HEK293 (cell line): Measurements from ENCODE around the gene RPS10.

Experiments used
- ZBTB17 ChIP-seq: fragments of 450-650 bp; formaldehyde crosslinking; IDR thresholded peaks from 2 replicates; pipeline ENCODE4 v1.5.1; 2016; ENCODE audit warnings: missing biosample characterization, missing genetic modification characterization
- ZNF16 ChIP-seq: fragments of 450-650 bp; formaldehyde crosslinking; IDR thresholded peaks from 2 replicates; pipeline ENCODE4 v1.5.1; 2016; ENCODE audit warnings: low read depth, missing biosample characterization, missing genetic modification characterization
- ZNF274 ChIP-seq, 2 experiments: fragments of 200-500 bp in 1 of 2; fragments of 450-650 bp in 1 of 2; sonication (Bioruptor generic) in 1 of 2; formaldehyde crosslinking in 1 of 2; IDR thresholded peaks; 2 replicates each; pipeline versions ENCODE4 v1.5.1 to v1.6.1; 2014 to 2016; ENCODE audit warnings: borderline replicate concordance in 1 of 2, inconsistent platforms in 1 of 2, low read length in 1 of 2, missing biosample characterization in 1 of 2, missing genetic modification characterization in 1 of 2
- ZNF473 ChIP-seq: fragments of 450-650 bp; formaldehyde crosslinking; IDR thresholded peaks from 2 replicates; pipeline ENCODE4 v1.5.1; 2017; ENCODE audit warnings: missing biosample characterization, missing genetic modification characterization
- ZNF610 ChIP-seq: fragments of 450-650 bp; formaldehyde crosslinking; IDR thresholded peaks from 2 replicates; pipeline ENCODE4 v1.5.1; 2016; ENCODE audit warnings: missing biosample characterization, missing genetic modification characterization, borderline replicate concordance
- ZNF768 ChIP-seq: fragments of 450-650 bp; formaldehyde crosslinking; IDR thresholded peaks from 2 replicates; pipeline ENCODE4 v1.5.1; 2018; ENCODE audit warnings: missing biosample characterization, mild to moderate bottlenecking, missing genetic modification characterization
- ZSCAN16 ChIP-seq: fragments of 450-650 bp; formaldehyde crosslinking; IDR thresholded peaks from 2 replicates; pipeline ENCODE4 v1.5.1; 2016; ENCODE audit warnings: missing biosample characterization, missing genetic modification characterization
- ZSCAN30 ChIP-seq: fragments of 450-650 bp; IDR thresholded peaks from 2 replicates; pipeline ENCODE4 v1.5.1; 2018; ENCODE audit warnings: missing biosample characterization, mild to moderate bottlenecking, missing genetic modification characterization, moderate library complexity
- TF ChIP-seq, protein P1 (sequence below): fragments of 450-650 bp; formaldehyde crosslinking; IDR thresholded peaks from 2 replicates; pipeline ENCODE4 v1.5.1; 2016; ENCODE audit warnings: missing biosample characterization, missing genetic modification characterization
- TF ChIP-seq, protein P2 (sequence below): sonication (generic); formaldehyde crosslinking; IDR thresholded peaks from 2 replicates; pipeline ENCODE4 v1.8.1; 2022; ENCODE audit warnings: mild to moderate bottlenecking, moderate library complexity, missing genetic modification reagents
- TF ChIP-seq, protein P3 (sequence below): fragments of 450-650 bp; formaldehyde crosslinking; IDR thresholded peaks from 2 replicates; pipeline ENCODE4 v1.5.1; 2016; ENCODE audit warnings: missing biosample characterization, missing genetic modification characterization
- TF ChIP-seq, protein P4 (sequence below): fragments of 450-650 bp; formaldehyde crosslinking; IDR thresholded peaks from 2 replicates; pipeline ENCODE4 v1.5.1; 2016; ENCODE audit warnings: missing biosample characterization, missing genetic modification characterization

- TF ChIP-seq ZBTB17 (tag by site-specific recombination) (no peak), ZNF610 (no peak), ZSCAN30 (no peak), ZNF768 (no peak), ZNF274 (IDR thresholded peaks at IDR 0.05; ENCODE audit: low read length) (no peak), ZNF274 (tag by site-specific recombination; IDR thresholded peaks at IDR 0.05; ENCODE audit: borderline replicate concordance) (no peak), ZNF16 (tag by site-specific recombination) (no peak), ZNF473 (tag by site-specific recombination) (no peak), ZSCAN16 (no peak)
- TF ChIP-seq, protein P1, sequence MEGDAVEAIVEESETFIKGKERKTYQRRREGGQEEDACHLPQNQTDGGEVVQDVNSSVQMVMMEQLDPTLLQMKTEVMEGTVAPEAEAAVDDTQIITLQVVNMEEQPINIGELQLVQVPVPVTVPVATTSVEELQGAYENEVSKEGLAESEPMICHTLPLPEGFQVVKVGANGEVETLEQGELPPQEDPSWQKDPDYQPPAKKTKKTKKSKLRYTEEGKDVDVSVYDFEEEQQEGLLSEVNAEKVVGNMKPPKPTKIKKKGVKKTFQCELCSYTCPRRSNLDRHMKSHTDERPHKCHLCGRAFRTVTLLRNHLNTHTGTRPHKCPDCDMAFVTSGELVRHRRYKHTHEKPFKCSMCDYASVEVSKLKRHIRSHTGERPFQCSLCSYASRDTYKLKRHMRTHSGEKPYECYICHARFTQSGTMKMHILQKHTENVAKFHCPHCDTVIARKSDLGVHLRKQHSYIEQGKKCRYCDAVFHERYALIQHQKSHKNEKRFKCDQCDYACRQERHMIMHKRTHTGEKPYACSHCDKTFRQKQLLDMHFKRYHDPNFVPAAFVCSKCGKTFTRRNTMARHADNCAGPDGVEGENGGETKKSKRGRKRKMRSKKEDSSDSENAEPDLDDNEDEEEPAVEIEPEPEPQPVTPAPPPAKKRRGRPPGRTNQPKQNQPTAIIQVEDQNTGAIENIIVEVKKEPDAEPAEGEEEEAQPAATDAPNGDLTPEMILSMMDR, result no peak
- TF ChIP-seq, protein P2, sequence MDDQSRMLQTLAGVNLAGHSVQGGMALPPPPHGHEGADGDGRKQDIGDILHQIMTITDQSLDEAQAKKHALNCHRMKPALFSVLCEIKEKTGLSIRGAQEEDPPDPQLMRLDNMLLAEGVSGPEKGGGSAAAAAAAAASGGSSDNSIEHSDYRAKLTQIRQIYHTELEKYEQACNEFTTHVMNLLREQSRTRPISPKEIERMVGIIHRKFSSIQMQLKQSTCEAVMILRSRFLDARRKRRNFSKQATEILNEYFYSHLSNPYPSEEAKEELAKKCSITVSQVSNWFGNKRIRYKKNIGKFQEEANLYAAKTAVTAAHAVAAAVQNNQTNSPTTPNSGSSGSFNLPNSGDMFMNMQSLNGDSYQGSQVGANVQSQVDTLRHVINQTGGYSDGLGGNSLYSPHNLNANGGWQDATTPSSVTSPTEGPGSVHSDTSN (CRISPR knock-in tag), result no peak
- TF ChIP-seq, protein P3, sequence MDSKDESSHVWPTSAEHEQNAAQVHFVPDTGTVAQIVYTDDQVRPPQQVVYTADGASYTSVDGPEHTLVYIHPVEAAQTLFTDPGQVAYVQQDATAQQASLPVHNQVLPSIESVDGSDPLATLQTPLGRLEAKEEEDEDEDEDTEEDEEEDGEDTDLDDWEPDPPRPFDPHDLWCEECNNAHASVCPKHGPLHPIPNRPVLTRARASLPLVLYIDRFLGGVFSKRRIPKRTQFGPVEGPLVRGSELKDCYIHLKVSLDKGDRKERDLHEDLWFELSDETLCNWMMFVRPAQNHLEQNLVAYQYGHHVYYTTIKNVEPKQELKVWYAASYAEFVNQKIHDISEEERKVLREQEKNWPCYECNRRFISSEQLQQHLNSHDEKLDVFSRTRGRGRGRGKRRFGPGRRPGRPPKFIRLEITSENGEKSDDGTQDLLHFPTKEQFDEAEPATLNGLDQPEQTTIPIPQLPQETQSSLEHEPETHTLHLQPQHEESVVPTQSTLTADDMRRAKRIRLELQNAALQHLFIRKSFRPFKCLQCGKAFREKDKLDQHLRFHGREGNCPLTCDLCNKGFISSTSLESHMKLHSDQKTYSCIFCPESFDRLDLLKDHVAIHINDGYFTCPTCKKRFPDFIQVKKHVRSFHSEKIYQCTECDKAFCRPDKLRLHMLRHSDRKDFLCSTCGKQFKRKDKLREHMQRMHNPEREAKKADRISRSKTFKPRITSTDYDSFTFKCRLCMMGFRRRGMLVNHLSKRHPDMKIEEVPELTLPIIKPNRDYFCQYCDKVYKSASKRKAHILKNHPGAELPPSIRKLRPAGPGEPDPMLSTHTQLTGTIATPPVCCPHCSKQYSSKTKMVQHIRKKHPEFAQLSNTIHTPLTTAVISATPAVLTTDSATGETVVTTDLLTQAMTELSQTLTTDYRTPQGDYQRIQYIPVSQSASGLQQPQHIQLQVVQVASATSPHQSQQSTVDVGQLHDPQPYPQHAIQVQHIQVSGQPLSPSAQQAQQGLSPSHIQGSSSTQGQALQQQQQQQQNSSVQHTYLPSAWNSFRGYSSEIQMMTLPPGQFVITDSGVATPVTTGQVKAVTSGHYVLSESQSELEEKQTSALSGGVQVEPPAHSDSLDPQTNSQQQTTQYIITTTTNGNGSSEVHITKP (tag by site-specific recombination), result no peak
- TF ChIP-seq, protein P4, sequence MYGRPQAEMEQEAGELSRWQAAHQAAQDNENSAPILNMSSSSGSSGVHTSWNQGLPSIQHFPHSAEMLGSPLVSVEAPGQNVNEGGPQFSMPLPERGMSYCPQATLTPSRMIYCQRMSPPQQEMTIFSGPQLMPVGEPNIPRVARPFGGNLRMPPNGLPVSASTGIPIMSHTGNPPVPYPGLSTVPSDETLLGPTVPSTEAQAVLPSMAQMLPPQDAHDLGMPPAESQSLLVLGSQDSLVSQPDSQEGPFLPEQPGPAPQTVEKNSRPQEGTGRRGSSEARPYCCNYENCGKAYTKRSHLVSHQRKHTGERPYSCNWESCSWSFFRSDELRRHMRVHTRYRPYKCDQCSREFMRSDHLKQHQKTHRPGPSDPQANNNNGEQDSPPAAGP (tag by site-specific recombination), result no peak
These were observed 46.6 kb upstream of the RPS10 start for GRCh38 chr6:34472425-34472824.
